ENCODE measurements around the gene NAT16. TPM values are rescaled to one million over a fixed set of nuclear protein-coding genes. Genes with fewer than 3 reads are reported as not detected.

NAT16 gene
- total RNA-seq (ENCODE audit: low replicate concordance) = not detected in 2 replicates
- long read RNA-seq = 0 reads

DNA sequence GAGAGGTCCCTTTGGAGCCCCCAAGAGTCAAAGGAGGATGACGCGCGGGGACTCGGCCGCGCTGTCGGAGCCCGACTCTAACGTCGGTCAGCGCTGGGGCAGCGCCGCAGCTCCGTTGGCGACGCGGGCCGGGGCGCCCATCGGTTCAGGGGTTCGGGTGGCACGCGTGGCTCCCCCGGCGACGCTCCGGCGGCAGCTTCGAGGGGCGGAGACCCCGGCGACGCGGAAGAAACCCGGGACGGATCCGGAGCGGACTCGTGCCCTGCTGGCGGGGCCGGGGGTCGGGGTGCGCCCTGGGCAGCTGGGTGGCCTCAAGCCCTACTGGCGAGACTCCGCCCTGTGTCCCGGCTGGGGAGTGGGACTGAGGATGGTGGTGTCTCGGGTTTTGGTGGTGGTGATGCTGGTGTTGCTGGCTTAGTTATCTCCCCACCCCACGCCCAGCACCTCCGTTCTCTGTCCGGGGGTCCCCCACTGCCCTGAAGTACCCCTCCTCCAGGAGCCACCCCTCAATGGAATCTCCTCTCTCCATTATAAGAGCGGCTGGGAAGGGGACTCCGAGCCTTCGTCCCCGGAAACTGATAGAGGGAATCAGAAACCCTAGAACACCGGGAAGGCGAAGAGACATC, at the start of gene NAT16:
TSS of gene NAT16 (minus strand) at position 164 of the 626 bp plus-strand sequence. CDS start 5,486 bp downstream, outside the sequence.
- Mint-ChIP-seq H3K27ac (peak within 1 kb of the TSS; percentile 70), H3K4me3 (peak within 1 kb of the TSS; percentile 71), H3K9me3 (peaks cover 8% of the 10 kb centered on the region), H3K27me3 (peaks cover 74% of the 10 kb centered on the region), H3K4me1 (ENCODE audit: unreplicated experiment) (peaks cover 13% of the 10 kb centered on the region), H3K36me3 (no peaks in the 10 kb centered on the region)
- no peak for DNase-seq (ENCODE audit: extremely low spot score, unreplicated experiment)
- TF ChIP-seq, protein P1, sequence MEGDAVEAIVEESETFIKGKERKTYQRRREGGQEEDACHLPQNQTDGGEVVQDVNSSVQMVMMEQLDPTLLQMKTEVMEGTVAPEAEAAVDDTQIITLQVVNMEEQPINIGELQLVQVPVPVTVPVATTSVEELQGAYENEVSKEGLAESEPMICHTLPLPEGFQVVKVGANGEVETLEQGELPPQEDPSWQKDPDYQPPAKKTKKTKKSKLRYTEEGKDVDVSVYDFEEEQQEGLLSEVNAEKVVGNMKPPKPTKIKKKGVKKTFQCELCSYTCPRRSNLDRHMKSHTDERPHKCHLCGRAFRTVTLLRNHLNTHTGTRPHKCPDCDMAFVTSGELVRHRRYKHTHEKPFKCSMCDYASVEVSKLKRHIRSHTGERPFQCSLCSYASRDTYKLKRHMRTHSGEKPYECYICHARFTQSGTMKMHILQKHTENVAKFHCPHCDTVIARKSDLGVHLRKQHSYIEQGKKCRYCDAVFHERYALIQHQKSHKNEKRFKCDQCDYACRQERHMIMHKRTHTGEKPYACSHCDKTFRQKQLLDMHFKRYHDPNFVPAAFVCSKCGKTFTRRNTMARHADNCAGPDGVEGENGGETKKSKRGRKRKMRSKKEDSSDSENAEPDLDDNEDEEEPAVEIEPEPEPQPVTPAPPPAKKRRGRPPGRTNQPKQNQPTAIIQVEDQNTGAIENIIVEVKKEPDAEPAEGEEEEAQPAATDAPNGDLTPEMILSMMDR (conservative IDR thresholded peaks at IDR 0.05) = no peak

DNA sequence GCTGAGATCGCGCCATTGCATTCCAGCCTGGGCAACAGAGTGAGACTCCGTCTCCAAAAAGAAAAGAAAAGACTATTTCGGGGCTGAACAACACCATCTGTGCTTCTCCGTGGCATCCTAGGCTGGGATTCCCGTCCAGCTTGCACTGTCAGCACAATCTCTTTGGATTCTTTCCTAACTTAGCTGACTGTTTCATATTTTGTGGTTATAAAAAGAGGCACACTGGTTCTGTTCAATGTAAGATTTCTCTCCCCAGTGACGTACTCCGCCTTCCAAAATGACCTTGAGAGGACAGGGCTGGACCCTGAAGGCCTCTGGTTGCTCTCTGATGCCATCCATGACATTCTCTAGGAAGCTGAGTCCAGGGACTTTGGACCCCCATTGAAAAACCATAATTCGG, 46.6 kb upstream of the NAT16 start:
- H3K9me3 Mint-ChIP-seq = no peaks in the 10 kb centered on the region
- peaks cover 6% of the 10 kb centered on the region for H3K36me3 Mint-ChIP-seq
- H3K4me3 Mint-ChIP-seq = no peak overlapping the region
- no peaks in the 10 kb centered on the region for H3K27me3 Mint-ChIP-seq
- DNase-seq (ENCODE audit: extremely low spot score, unreplicated experiment) = no peak
- no peak overlapping the region for H3K27ac Mint-ChIP-seq
- TF ChIP-seq, protein P1 (conservative IDR thresholded peaks at IDR 0.05) = no peak
- peaks cover 7% of the 10 kb centered on the region for H3K4me1 Mint-ChIP-seq (ENCODE audit: unreplicated experiment)

DNA sequence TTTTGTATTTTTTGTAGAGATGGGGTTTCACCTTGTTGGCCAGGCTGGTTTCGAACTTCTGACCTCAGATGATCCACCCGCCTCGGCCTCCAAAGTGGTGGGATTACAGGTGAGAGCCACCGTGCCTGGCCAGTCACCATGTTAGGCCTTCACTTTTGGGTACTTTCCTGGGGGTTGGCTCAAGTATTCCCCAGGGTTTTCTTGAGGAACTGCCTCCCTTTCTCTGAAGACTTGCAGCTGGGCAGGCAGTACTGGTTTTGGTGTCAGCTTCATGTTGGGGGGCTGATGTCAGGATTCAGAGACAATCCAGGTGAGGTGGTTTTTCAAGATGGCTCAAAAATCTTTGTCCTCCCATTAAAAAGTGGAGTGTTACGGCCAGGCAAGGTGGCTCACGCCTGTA, 45.6 kb upstream of the NAT16 start:
- Mint-ChIP-seq H3K4me1 (ENCODE audit: unreplicated experiment) (peaks cover 2% of the 10 kb centered on the region), H3K27ac (no peak overlapping the region), H3K9me3 (no peaks in the 10 kb centered on the region), H3K27me3 (no peaks in the 10 kb centered on the region), H3K36me3 (peaks cover 6% of the 10 kb centered on the region), H3K4me3 (no peak overlapping the region)
- DNase-seq (ENCODE audit: extremely low spot score, unreplicated experiment) = no peak
- TF ChIP-seq, protein P1 (conservative IDR thresholded peaks at IDR 0.05) = no peak

DNA sequence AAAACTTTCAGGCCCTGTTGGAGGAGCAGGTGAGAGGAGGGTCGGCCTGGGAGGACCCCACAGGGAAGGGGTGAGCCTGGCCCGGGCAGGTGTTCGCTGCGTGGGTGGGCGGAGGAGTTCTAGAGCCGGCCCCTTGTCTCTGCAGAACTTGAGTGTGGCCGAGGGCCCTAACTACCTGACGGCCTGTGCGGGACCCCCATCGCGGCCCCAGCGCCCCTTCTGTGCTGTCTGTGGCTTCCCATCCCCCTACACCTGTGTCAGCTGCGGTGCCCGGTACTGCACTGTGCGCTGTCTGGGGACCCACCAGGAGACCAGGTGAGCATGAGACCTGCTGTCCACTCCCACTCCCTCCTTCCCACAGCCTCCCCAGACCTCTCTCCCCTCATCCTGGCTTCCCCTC, 43.4 kb upstream of the NAT16 start:
- Mint-ChIP-seq H3K36me3 (peaks cover 6% of the 10 kb centered on the region), H3K4me3 (no peak overlapping the region), H3K4me1 (ENCODE audit: unreplicated experiment) (peaks cover 9% of the 10 kb centered on the region), H3K27ac (no peak overlapping the region), H3K27me3 (no peaks in the 10 kb centered on the region), H3K9me3 (no peaks in the 10 kb centered on the region)
- TF ChIP-seq, protein P1 (conservative IDR thresholded peaks at IDR 0.05) = no peak
- DNase-seq (ENCODE audit: extremely low spot score, unreplicated experiment) = peak; percentile 65

DNA sequence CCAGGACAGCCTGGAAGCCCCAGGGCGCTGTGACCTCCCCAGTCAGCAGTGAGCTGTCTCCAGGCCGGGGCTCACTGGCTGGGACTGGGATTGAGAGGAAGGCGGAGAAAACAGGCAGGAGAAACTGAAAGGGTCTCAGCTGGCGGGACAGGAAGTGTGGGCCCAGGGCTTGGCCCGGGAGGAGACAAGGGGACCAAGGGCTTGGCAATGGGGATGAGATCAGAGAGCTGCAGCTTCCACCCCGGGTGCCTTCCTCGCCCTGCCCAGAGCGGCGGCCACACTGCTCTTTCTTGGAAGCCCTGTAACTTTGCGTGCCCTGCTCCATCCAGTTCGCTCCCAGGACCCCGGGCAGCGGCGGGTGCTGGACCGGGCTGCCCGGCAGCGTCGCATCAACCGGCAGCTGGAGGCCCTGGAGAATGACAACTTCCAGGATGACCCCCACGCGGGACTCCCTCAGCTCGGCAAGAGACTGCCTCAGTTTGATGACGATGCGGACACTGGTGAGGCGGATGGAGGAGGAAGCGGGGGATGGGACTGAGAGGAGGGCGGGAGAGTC, 42.3 kb upstream of the NAT16 start:
- Mint-ChIP-seq H3K4me3 (no peak overlapping the region), H3K27me3 (no peaks in the 10 kb centered on the region), H3K36me3 (peaks cover 6% of the 10 kb centered on the region), H3K9me3 (no peaks in the 10 kb centered on the region), H3K4me1 (ENCODE audit: unreplicated experiment) (peaks cover 10% of the 10 kb centered on the region), H3K27ac (no peak overlapping the region)
- no peak for DNase-seq (ENCODE audit: extremely low spot score, unreplicated experiment)
- TF ChIP-seq, protein P1 (conservative IDR thresholded peaks at IDR 0.05) = no peak
